NCI-H1417 treated with DMSO at 0.1 percent for 48 hours (cell line): Measurements from ENCODE around the gene INO80D.
"Not testable (repeated sequence)": the region's sequence is repeated elsewhere in the genome, so short reads cannot be mapped to it uniquely, and the experiment has no call there.

Experiments
- DNase-seq: peaks from one replicate; lab custom pipeline; 2025; lab: John Stamatoyannopoulos, UW

The INO80D gene

GRCh38 chr2:205976934-205977659, 108.9 kb downstream of the INO80D start:
- not testable (repeated sequence) for DNase-seq

GRCh38 chr2:205976120-205976814, 109.7 kb downstream of the INO80D start:
- DNase-seq: no peak

- no peak for DNase-seq
Observed at GRCh38 chr2:205975082-205975949, 110.7 kb downstream of the INO80D start.

- DNase-seq: no peak
Observed at GRCh38 chr2:205972113-205972512, 113.9 kb downstream of the INO80D start.

GRCh38 chr2:205970348-205970747, 115.6 kb downstream of the INO80D start:
- no peak for DNase-seq

- no peak for DNase-seq
Observed at GRCh38 chr2:205969584-205969983, 116.4 kb downstream of the INO80D start.

GRCh38 chr2:205967391-205968075, 118.4 kb downstream of the INO80D start:
- DNase-seq: no peak

GRCh38 chr2:205965707-205966106, 120.3 kb downstream of the INO80D start:
- DNase-seq: no peak

- no peak for DNase-seq
Observed at GRCh38 chr2:205964111-205964761, 121.7 kb downstream of the INO80D start.

- DNase-seq: no peak
Observed at GRCh38 chr2:205959521-205959920, 126.5 kb downstream of the INO80D start.

GRCh38 chr2:205957452-205958154, 128.4 kb downstream of the INO80D start:
- DNase-seq: no peak

- DNase-seq: no peak
Observed at GRCh38 chr2:205954707-205955106, 131.3 kb downstream of the INO80D start.

- no peak for DNase-seq
Observed at GRCh38 chr2:205952282-205952681, 133.7 kb downstream of the INO80D start.

- DNase-seq: no peak
Observed at GRCh38 chr2:205948883-205949282, 137.1 kb downstream of the INO80D start.

- DNase-seq: no peak
Observed at GRCh38 chr2:205948496-205948837, 137.5 kb downstream of the INO80D start.

GRCh38 chr2:205947621-205948495, 138.1 kb downstream of the INO80D start:
- DNase-seq: peak; percentile 10

GRCh38 chr2:205946226-205946625, 139.7 kb downstream of the INO80D start:
- no peak for DNase-seq
